Stimulated activated CD4-positive, alpha-beta T cell treated with anti-CD3 and anti-CD28 coated beads, Interleukin-4, amount 100 ng/mL, for 48 hours (primary cell): Measurements from ENCODE around the gene ZFP30.

ENCODE experiments used
- DNase-seq, 2 donors: peaks; one replicate each; pipeline ENCODE4 v3.0.0-alpha.2; 2020; ENCODE audit warnings: low read depth in 2 of 2

Gene ZFP30

DNA sequence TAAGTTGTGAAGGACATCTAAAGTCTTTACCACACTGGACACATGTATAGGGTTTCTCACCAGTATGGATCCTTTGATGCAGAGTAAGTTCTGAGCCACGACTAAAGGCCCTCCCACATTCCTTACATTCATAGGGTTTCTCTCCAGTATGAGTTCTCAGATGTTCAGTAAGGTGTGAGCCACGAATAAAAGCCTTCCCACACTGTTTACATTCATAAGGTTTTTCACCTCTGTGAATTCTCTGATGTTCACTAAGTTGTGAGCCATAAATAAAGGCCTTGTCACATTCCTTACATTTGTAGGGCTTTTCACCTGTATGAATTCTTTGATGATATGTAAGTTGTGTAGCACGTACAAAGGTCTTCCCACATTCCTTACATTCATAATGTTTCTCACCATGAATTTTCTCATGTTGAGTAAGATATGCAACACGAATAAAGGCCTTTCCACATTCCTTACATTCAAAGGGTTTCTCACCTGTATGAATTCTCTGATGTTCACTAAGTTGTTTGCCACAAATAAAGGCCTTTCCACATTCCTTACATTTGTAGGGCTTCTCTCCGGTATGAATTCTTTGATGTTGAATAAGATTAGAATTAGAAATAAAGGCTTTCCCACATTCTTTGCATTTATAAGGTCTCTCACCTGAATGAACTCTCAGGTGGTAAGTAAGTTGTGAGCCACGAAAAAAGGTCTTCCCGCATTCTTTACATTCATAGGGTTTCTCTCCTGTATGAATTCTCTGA lies 90.5 kb downstream of the ZFP30 start:
- DNase-seq = no peak
